Suprapubic skin (tissue), 4 donors: ENCODE results near the gene ALDH3A2. TPM values are rescaled to one million over a fixed set of nuclear protein-coding genes. Genes with fewer than 3 reads are reported as not detected.

Experiments used
- DNase-seq, 2 donors: peaks; one replicate each; pipeline ENCODE4 v3.0.0-alpha.2; 2019; ENCODE audit warnings: low spot score in 2 of 2
- H3K27ac ChIP-seq: fragments of 200-600 bp; sonication (generic); one replicate; pipeline ENCODE4 v1.5.1; 2019
- H3K27me3 ChIP-seq: fragments of 200-600 bp; sonication (generic); one replicate; pipeline ENCODE4 v1.5.1; 2019
- H3K36me3 ChIP-seq: fragments of 200-600 bp; sonication (generic); one replicate; pipeline ENCODE4 v1.5.1; 2019
- H3K4me1 ChIP-seq: fragments of 200-600 bp; sonication (generic); one replicate; pipeline ENCODE4 v1.5.1; 2019
- H3K4me3 ChIP-seq: fragments of 200-600 bp; sonication (generic); one replicate; pipeline ENCODE4 v1.5.1; 2019; ENCODE audit warnings: mild to moderate bottlenecking
- H3K9me3 ChIP-seq: fragments of 200-600 bp; sonication (generic); one replicate; pipeline ENCODE4 v1.5.1; 2019
- CTCF ChIP-seq, 2 donors: fragments of 200-600 bp in 1 of 2; fragments of 450-650 bp in 1 of 2; sonication (generic) in 1 of 2; IDR thresholded peaks; one replicate each; pipeline ENCODE4 v1.5.1; 2016 to 2019; ENCODE audit warnings: antibody characterized with exemption in 2 of 2, mild to moderate bottlenecking in 1 of 2, moderate library complexity in 1 of 2
- EP300 ChIP-seq: sonication (generic); formaldehyde crosslinking; IDR thresholded peaks from one replicate; pipeline ENCODE4 v1.6.1; 2017; ENCODE audit warnings: antibody characterized with exemption
- POLR2A ChIP-seq, 2 donors: fragments of 450-650 bp; IDR thresholded peaks; one replicate each; pipeline ENCODE4 v1.6.1; 2017; ENCODE audit warnings: antibody characterized with exemption in 2 of 2, mild to moderate bottlenecking in 2 of 2, moderate library complexity in 2 of 2
- POLR2AphosphoS5 ChIP-seq, 3 donors: sonication (generic); formaldehyde crosslinking; IDR thresholded peaks; one replicate each; pipeline ENCODE4 v1.6.1; 2017; ENCODE audit warnings: antibody characterized with exemption in 3 of 3
- WGBS: methylation state at CpG from one replicate; pipeline ENCODE4 v1.1.5; 2018; 5-methylcytosine and 5-hydroxymethylcytosine counted together
- total RNA-seq, 4 donors: library from RNA; depleted of rRNA; stranded (reverse); fragments of >200 nt; gene quantifications; one replicate each; pipeline ENCODE4 v1.1.0, GENCODE V29; 2016

ALDH3A2 gene
- total RNA-seq, 4 donors from 2014 or later = 493 to 1,000 (median 626) TPM

- Histone ChIP-seq H3K9me3 (no peaks in the 10 kb centered on the region), H3K27me3 (no peaks in the 10 kb centered on the region), H3K4me1 (peaks cover 40% of the 10 kb centered on the region), H3K27ac (peak overlapping the region; percentile 87), H3K36me3 (no peaks in the 10 kb centered on the region), H3K4me3 (no peak overlapping the region)
- DNase-seq = no peak
- 81% methylated on average over 16 of the region's 22 CpGs for WGBS
- TF ChIP-seq POLR2A (IDR thresholded peaks at IDR 0.05) (no peak), CTCF (IDR thresholded peaks at IDR 0.05) (no peak)
Observed at GRCh38 chr17:19705771-19706770, 57.5 kb downstream of the ALDH3A2 start.

DNA sequence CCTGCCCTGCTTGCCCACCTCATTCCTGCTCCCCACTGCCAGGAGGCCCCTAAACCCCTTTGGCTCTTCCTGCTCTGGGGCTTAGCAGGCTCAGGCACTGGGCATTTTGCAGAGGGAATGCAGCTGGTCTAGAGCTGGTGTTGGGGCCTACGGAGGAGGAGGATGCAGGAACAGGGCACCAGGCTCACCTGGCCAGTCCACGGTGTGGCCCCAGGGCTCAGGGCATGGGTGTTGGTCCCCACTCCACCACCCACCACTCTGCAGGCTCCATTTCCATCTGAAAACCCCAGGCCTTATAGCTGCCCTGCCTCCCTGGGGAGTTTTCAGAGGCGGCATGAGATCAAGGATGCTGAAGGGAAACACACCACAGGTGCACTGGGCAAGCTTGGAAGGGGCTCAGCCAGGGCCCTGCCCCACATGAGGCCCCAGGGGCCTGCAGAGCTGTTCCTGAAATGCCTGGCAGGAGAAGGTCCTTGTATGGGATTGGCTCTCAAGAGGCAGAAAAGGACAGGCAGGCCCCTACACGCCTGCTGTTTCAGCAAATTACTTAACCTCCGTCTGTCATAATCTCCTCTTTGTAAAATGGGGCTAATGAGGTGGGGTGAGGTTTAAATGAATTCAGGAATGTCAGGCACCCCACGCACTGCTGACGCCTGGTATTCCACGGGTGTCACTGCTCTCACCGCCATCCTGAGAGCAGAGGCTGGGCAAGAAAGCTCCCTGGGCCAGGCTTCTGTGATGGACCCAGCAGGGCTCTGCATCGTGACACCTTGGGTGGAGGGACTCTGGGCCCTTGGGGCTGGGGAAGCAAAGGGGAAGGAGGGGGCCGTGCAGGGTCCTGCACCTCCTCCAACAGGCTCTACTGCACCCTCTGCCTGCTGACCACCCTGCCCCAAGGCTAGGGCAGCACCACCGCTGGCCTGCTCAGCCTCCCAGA is 58.5 kb downstream of the ALDH3A2 start:
- TF ChIP-seq POLR2A (IDR thresholded peaks at IDR 0.05) (no peak), EP300 (no peak), POLR2AphosphoS5 (IDR thresholded peaks at IDR 0.05) (no peak)
- no peaks in the 10 kb centered on the region for H3K27me3 ChIP-seq

GRCh38 chr17:19707728-19708221 is 59.2 kb downstream of the ALDH3A2 start:
- TF ChIP-seq POLR2AphosphoS5 (IDR thresholded peaks at IDR 0.05) (no peak), POLR2A (IDR thresholded peaks at IDR 0.05) (no peak), CTCF (IDR thresholded peaks at IDR 0.05) (no peak), EP300 (no peak)
- Histone ChIP-seq H3K4me1 (peaks cover 36% of the 10 kb centered on the region), H3K27me3 (no peaks in the 10 kb centered on the region), H3K27ac (peak overlapping the region; percentile 87), H3K9me3 (no peaks in the 10 kb centered on the region), H3K4me3 (peak overlapping the region; percentile 9), H3K36me3 (no peaks in the 10 kb centered on the region)
- WGBS = 65% methylated on average over 8 of the region's 11 CpGs
- no peak for DNase-seq

More for the DNA sequence above, 58.5 kb downstream of the ALDH3A2 start:
- WGBS = 47% methylated on average over 3 of the region's 12 CpGs
- H3K4me3 ChIP-seq = peak overlapping the region; percentile 9
- no peaks in the 10 kb centered on the region for H3K9me3 ChIP-seq
- H3K36me3 ChIP-seq = no peaks in the 10 kb centered on the region
- no peak for DNase-seq
- peaks cover 40% of the 10 kb centered on the region for H3K4me1 ChIP-seq
- H3K27ac ChIP-seq = peak overlapping the region; percentile 87

- Histone ChIP-seq H3K27me3 (no peaks in the 10 kb centered on the region), H3K9me3 (no peaks in the 10 kb centered on the region), H3K36me3 (no peaks in the 10 kb centered on the region), H3K27ac (no peak overlapping the region), H3K4me1 (peaks cover 31% of the 10 kb centered on the region), H3K4me3 (no peak overlapping the region)
- TF ChIP-seq POLR2AphosphoS5 (IDR thresholded peaks at IDR 0.05) (no peak), CTCF (IDR thresholded peaks at IDR 0.05) (no peak), EP300 (no peak)
- WGBS = 90% methylated on average over 6 of the region's 6 CpGs
- DNase-seq = no peak
Observed at GRCh38 chr17:19708431-19709175, 60.1 kb downstream of the ALDH3A2 start.

- no peaks in the 10 kb centered on the region for H3K36me3 ChIP-seq
- no peaks in the 10 kb centered on the region for H3K9me3 ChIP-seq
- H3K4me1 ChIP-seq = peaks cover 31% of the 10 kb centered on the region
- 80% methylated on average over 3 of the region's 3 CpGs for WGBS
- TF ChIP-seq EP300 (no peak), CTCF (IDR thresholded peaks at IDR 0.05) (no peak), POLR2A (IDR thresholded peaks at IDR 0.05) (no peak), POLR2AphosphoS5 (IDR thresholded peaks at IDR 0.05) (no peak)
- no peak overlapping the region for H3K27ac ChIP-seq
- DNase-seq = no peak
- H3K27me3 ChIP-seq = no peaks in the 10 kb centered on the region
- H3K4me3 ChIP-seq = no peak overlapping the region
Observed at GRCh38 chr17:19709841-19710240, 61.3 kb downstream of the ALDH3A2 start.
